GM19455 (cell line): ENCODE results near the gene CHD9.
"Not testable (repeated sequence)": the region's sequence is repeated elsewhere in the genome, so short reads cannot be mapped to it uniquely, and the experiment has no call there.

Experiments
- ATAC-seq: cut with Tn5 transposase; IDR thresholded peaks from one replicate; pipeline ENCODE4 v1.9.1; 2021; ENCODE audit not compliant: unreplicated experiment

Gene CHD9

GRCh38 chr16:53054670-53055485 lies at the start of gene CHD9:
TSS of gene CHD9 (plus strand) at chr16:53054991. CDS start at chr16:53156090, 101,099 bp downstream.
- peak; percentile 84 for ATAC-seq

GRCh38 chr16:53007095-53007494 lies 47.7 kb upstream of the CHD9 start:
- no peak for ATAC-seq

- ATAC-seq = no peak
Measured at GRCh38 chr16:53014287-53014686, 40.5 kb upstream of the CHD9 start.

GRCh38 chr16:53018834-53019416 lies 35.9 kb upstream of the CHD9 start:
- no peak for ATAC-seq

GRCh38 chr16:53022374-53022773 lies 32.4 kb upstream of the CHD9 start:
- ATAC-seq = no peak

- no peak for ATAC-seq
Measured at GRCh38 chr16:53024045-53024444, 30.7 kb upstream of the CHD9 start.

- no peak for ATAC-seq
Measured at GRCh38 chr16:53029971-53030370, 24.8 kb upstream of the CHD9 start.

GRCh38 chr16:53031323-53031942 lies 23.4 kb upstream of the CHD9 start:
- no peak for ATAC-seq

GRCh38 chr16:53034306-53034705 lies 20.5 kb upstream of the CHD9 start:
- no peak for ATAC-seq

GRCh38 chr16:53035176-53035942 lies 19.4 kb upstream of the CHD9 start:
- no peak for ATAC-seq

- ATAC-seq = no peak
Measured at GRCh38 chr16:53036066-53036465, 18.7 kb upstream of the CHD9 start.

- not testable (repeated sequence) for ATAC-seq
Measured at GRCh38 chr16:53036711-53037110, 18.1 kb upstream of the CHD9 start.

GRCh38 chr16:53040788-53041187 lies 14.0 kb upstream of the CHD9 start:
- ATAC-seq = no peak

GRCh38 chr16:53041320-53042051 lies 13.3 kb upstream of the CHD9 start:
- peak; percentile 62 for ATAC-seq

- ATAC-seq = no peak
Measured at GRCh38 chr16:53042235-53042701, 12.5 kb upstream of the CHD9 start.

- ATAC-seq = no peak
Measured at GRCh38 chr16:53043428-53043831, 11.4 kb upstream of the CHD9 start.

GRCh38 chr16:53043986-53044601 lies 10.7 kb upstream of the CHD9 start:
- ATAC-seq = no peak

- no peak for ATAC-seq
Measured at GRCh38 chr16:53045341-53046220, 9.2 kb upstream of the CHD9 start.

GRCh38 chr16:53047515-53047914 lies 7.3 kb upstream of the CHD9 start:
- not testable (repeated sequence) for ATAC-seq
